GM12875 (cell line): ENCODE measurements around the gene TCP1.

Source experiments
- H3K4me3 ChIP-seq: one replicate; pipeline ENCODE4 v1.5.1; 2011; ENCODE audit warnings: low read depth, low read length, control low read depth
- CTCF ChIP-seq: IDR thresholded peaks from 2 replicates; pipeline ENCODE4 v1.5.1; 2011; ENCODE audit warnings: low read depth, mild to moderate bottlenecking, control low read depth, inconsistent platforms, low read length, moderate library complexity, borderline replicate concordance; ENCODE audit not compliant: insufficient read depth

TCP1 gene

DNA sequence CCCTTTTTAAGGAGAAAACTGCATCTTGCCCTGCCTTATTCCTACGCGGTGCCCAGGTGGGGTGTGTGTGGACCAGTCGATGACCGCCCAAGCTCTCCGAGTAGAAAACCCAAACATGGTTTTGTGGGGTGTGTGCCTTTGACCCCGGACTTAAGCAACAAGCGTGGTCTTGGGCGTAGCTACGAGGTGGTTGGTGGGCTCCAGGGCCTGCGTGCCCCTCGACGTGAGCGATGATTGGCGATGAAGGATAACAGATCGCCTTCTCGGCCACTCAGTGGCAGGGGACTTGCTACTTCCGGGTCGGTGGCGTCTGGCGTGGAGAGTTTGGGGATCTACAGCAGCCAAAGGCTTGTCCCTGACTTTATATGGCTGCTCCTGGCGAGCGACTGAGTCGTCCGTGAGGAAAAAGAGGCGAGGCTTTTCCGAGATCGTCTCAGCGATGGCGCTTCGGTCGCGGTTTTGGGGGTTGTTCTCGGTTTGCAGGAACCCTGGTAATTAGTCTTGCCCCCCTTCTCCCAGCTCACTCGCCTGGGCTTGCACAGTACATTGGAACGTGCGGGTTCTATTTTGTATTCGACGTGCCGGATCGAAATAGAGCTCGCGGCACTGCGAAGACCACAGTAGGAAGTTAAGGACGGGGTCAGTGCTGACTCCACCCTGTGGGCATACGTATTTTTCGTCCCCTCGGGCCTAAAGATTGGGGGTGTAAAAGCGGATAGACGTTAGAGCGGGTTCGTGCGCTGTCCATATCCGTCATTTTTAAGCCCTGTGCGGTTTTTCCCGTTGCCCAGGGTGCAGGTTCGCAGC is 950 bp upstream of the TCP1 start, which contains the start of gene MRPL18:
Gene MRPL18, plus strand, starts transcription at position 319 of the 807 bp plus-strand sequence. Its CDS starts 121 bp downstream, at position 440.
- peak within 1 kb of the TSS; percentile 67 for H3K4me3 ChIP-seq
- no peak for TF ChIP-seq CTCF

DNA sequence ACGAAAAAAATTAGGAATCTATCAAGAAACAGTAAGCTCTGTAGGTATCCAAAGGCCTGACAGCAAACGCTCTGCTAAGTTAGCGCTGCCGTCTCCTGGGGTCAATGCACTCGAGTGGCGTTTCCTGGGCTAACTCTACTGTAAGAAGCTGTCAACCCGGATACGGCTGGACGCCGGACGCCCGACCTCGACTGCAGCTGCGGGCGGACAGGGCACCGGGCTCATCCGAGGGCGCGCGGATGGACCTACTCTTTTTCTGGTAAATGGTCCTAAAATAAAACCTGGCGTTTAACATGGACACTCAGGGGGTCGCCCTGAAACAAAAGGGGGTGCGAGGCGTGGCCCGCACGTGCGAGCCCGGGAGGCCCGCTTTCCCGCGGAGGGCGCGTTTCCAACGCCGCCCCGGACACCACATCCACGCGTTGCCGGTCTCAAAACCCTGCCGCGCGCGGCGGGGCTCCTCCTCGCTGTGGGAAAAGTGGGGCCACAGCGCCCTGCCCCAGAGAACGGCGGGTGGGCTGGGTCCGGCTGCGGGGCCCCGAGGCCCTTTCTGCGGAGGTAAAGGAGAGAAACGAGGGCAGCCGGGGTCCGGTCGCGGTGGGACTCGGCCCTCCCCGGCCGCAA is 537 bp downstream of the TCP1 start:
- TF ChIP-seq CTCF, result no peak
- peak overlapping the region; percentile 67 for H3K4me3 ChIP-seq

DNA sequence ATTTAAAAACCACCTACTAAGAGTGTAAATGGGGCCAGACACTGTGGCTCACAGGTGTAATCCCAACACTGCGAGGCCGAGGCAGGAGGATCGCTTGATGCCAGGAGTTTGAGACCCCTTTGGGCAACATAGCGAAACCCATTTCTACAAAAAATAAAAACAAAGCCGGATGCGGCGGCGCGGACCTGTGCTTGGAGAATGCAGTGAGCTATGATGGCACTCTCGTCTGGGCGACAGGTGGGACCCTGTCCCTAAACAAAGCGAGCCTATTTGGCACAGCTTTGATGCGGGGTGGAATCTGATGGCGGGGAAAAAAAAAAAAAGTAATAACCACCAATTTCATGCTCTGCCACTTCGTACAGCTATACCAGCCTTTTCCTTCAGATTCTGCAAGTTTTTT is 1.1 kb downstream of the TCP1 start:
- TF ChIP-seq CTCF, result no peak
- peak overlapping the region; percentile 67 for H3K4me3 ChIP-seq

DNA sequence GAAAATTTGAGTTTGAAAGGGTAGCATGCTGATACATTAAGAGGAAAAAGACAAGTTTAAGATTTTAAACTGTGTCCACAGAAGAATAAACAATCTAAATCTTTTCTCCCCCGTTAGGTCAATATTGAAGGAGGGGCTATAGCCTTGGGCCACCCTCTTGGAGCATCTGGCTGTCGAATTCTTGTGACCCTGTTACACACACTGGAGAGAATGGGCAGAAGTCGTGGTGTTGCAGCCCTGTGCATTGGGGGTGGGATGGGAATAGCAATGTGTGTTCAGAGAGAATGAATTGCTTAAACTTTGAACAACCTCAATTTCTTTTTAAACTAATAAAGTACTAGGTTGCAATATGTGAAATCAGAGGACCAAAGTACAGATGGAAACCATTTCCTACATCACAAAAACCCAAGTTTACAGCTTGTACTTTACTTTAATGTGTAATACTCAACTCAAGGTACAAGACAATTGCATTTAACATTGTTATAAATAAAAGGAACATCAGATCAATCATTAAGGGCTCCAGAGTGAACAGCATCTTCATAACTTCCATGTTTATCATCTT is 10.8 kb downstream of the TCP1 start:
- H3K4me3 ChIP-seq, result no peak overlapping the region
- TF ChIP-seq CTCF, result no peak

DNA sequence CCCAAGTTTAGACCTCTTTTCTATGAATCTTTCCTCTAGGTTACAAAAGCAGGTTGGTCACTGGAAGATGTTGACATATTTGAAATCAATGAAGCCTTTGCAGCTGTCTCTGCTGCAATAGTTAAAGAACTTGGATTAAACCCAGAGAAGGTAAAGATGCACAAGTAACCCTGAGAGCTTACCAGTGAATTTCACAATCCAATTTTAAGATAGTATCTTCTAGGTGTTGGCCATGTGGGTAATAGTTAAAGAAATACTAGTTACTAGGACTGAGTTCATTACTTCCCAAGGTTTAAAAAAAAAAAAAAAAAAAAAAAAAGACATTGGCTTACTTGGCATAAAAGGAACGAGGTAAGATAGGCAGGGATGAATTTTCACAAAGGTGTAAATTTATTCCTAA is 11.3 kb downstream of the TCP1 start:
- no peak for TF ChIP-seq CTCF
- H3K4me3 ChIP-seq, result no peak overlapping the region

- TF ChIP-seq CTCF, result no peak
- no peak overlapping the region for H3K4me3 ChIP-seq
These were observed 12.0 kb downstream of the TCP1 start for GRCh38 chr6:159777240-159777904.
